ENCODE measurements around the gene DOK7. TPM values are rescaled to one million over a fixed set of nuclear protein-coding genes. Genes with fewer than 3 reads are reported as not detected.
A peak's percentile ranks its signal among the peaks of the same experiment; 100 is the strongest.

DOK7 gene
- total RNA-seq, 3 donors from 2014 or later (not counting 1 experiment from before 2014, with no cell fraction given): 1.3 to 2.9 (median 1.6) TPM

GRCh38 chr4:3440979-3441500 lies 22.1 kb upstream of the DOK7 start:
- TF ChIP-seq CTCF (IDR thresholded peaks at IDR 0.05): no peak
- no peak for ATAC-seq
- H3K27ac Mint-ChIP-seq: peak overlapping the region in 1 of 2 donors; percentile 35
- H3K9me3 Mint-ChIP-seq: no peaks in the 10 kb centered on the region
- Histone ChIP-seq H3K27ac (ENCODE audit: low read length) (no peak overlapping the region), H3K27me3 (ENCODE audit: control insufficient read depth, insufficient read depth, low read length) (no peaks in the 10 kb centered on the region), H3K4me3 (ENCODE audit: low read length) (no peak overlapping the region), H3K36me3 (ENCODE audit: control insufficient read depth, insufficient read depth, low read length) (no peaks in the 10 kb centered on the region), H3K9me3 (ENCODE audit: control insufficient read depth, insufficient read depth, low read length) (no peaks in the 10 kb centered on the region), H3K4me1 (ENCODE audit: control insufficient read depth, insufficient read depth, low read length) (peaks cover 12% of the 10 kb centered on the region)
- intact Hi-C loops (cut with micrococcal nuclease): no loop called here
- DNase-seq: no peak
- no peaks in the 10 kb centered on the region for H3K27me3 Mint-ChIP-seq (ENCODE audit: low read depth in 2 of 2)
- no peaks in the 10 kb centered on the region for H3K4me1 Mint-ChIP-seq
- H3K4me3 Mint-ChIP-seq: no peak overlapping the region
- 85% methylated on average over 14 of the region's 15 CpGs for WGBS (ENCODE audit: insufficient coverage)
- no peaks in the 10 kb centered on the region for H3K36me3 Mint-ChIP-seq

- no peak for ATAC-seq
- TF ChIP-seq CTCF (IDR thresholded peaks at IDR 0.05): no peak
- Mint-ChIP-seq H3K4me1 (no peaks in the 10 kb centered on the region), H3K27ac (peak within 1 kb of the TSS in 1 of 2 donors; percentile 35), H3K27me3 (ENCODE audit: low read depth in 2 of 2) (no peaks in the 10 kb centered on the region), H3K9me3 (no peaks in the 10 kb centered on the region), H3K36me3 (no peaks in the 10 kb centered on the region), H3K4me3 (no peak within 1 kb of the TSS)
- Histone ChIP-seq H3K27ac (ENCODE audit: low read length) (no peak within 1 kb of the TSS), H3K4me1 (ENCODE audit: control insufficient read depth, insufficient read depth, low read length) (peaks cover 12% of the 10 kb centered on the region), H3K4me3 (ENCODE audit: low read length) (no peak within 1 kb of the TSS), H3K36me3 (ENCODE audit: control insufficient read depth, insufficient read depth, low read length) (no peaks in the 10 kb centered on the region), H3K9me3 (ENCODE audit: control insufficient read depth, insufficient read depth, low read length) (no peaks in the 10 kb centered on the region), H3K27me3 (ENCODE audit: control insufficient read depth, insufficient read depth, low read length) (no peaks in the 10 kb centered on the region)
- DNase-seq: no peak
- WGBS (ENCODE audit: insufficient coverage): 90% methylated on average over 27 of the region's 27 CpGs
- intact Hi-C loops (cut with micrococcal nuclease): loop anchor here (2.0 kb wide), 1 partner anchor 249 kb away; no protein-coding TSS in a partner anchor
Observed at GRCh38 chr4:3441501-3442459, 21.3 kb upstream of the DOK7 start, which contains the start of gene HGFAC. Gene HGFAC, plus strand, starts transcription at chr4:3441968. Its CDS starts 34 bp downstream, at chr4:3442002.

- no peak for DNase-seq
- no peak overlapping the region for H3K27ac ChIP-seq (ENCODE audit: low read length)
- no peaks in the 10 kb centered on the region for H3K27me3 Mint-ChIP-seq (ENCODE audit: low read depth in 2 of 2)
- no peaks in the 10 kb centered on the region for H3K36me3 Mint-ChIP-seq
- H3K27me3 ChIP-seq (ENCODE audit: control insufficient read depth, insufficient read depth, low read length): no peaks in the 10 kb centered on the region
- no peak for TF ChIP-seq CTCF (IDR thresholded peaks at IDR 0.05)
- ATAC-seq: no peak
- intact Hi-C loops (cut with micrococcal nuclease): loop anchor here (2.0 kb wide), 1 partner anchor 250 kb away; no protein-coding TSS in a partner anchor
- H3K9me3 ChIP-seq (ENCODE audit: control insufficient read depth, insufficient read depth, low read length): no peaks in the 10 kb centered on the region
- H3K9me3 Mint-ChIP-seq: no peaks in the 10 kb centered on the region
- no peaks in the 10 kb centered on the region for H3K36me3 ChIP-seq (ENCODE audit: control insufficient read depth, insufficient read depth, low read length)
- H3K4me1 Mint-ChIP-seq: no peaks in the 10 kb centered on the region
- H3K4me3 ChIP-seq (ENCODE audit: low read length): no peak overlapping the region
- H3K4me1 ChIP-seq (ENCODE audit: control insufficient read depth, insufficient read depth, low read length): peaks cover 12% of the 10 kb centered on the region
- no peak overlapping the region for H3K4me3 Mint-ChIP-seq
- no peak overlapping the region for H3K27ac Mint-ChIP-seq
- 79% methylated on average over 14 of the region's 14 CpGs for WGBS (ENCODE audit: insufficient coverage)
Observed at GRCh38 chr4:3442460-3442958, 20.6 kb upstream of the DOK7 start.

Data from natural killer cell (primary cell).